Brain microvascular endothelial cell (primary cell): Measurements from ENCODE around the gene TMEM135.

ENCODE experiments used
- DNase-seq: peaks from one replicate; pipeline ENCODE4 v3.0.0-alpha.2; 2020
- H3K27ac ChIP-seq: fragments of 250-450 bp; sonication (Bioruptor Pico); 2 replicates; pipeline ENCODE4 v1.5.1; 2020; ENCODE audit warnings: mild to moderate bottlenecking, moderate library complexity
- H3K27me3 ChIP-seq: fragments of 250-450 bp; sonication (Bioruptor Pico); replicated peaks from 2 replicates; pipeline ENCODE4 v1.5.1; 2020; ENCODE audit warnings: mild to moderate bottlenecking
- H3K36me3 ChIP-seq: fragments of 250-450 bp; sonication (Bioruptor Pico); replicated peaks from 2 replicates; pipeline ENCODE4 v1.5.1; 2020; ENCODE audit warnings: mild to moderate bottlenecking
- H3K4me3 ChIP-seq: 2 replicates; pipeline ENCODE4 v1.5.1; 2011; ENCODE audit warnings: low read depth, mild to moderate bottlenecking, control low read depth, low read length, moderate library complexity
- in situ Hi-C: cut with HindIII; loops from 2 replicates; pipeline ENCODE4 v1.10.0; 2017; ENCODE audit warnings: low sequenced_read_pairs, low pct_ligation_motif_present
- TF ChIP-seq, protein P1 (sequence below): IDR thresholded peaks from 2 replicates; pipeline ENCODE4 v1.5.1; 2011; ENCODE audit warnings: low read depth, mild to moderate bottlenecking, moderate library complexity, low read length, control low read depth, inconsistent platforms; ENCODE audit errors: missing control alignments

Gene TMEM135

DNA sequence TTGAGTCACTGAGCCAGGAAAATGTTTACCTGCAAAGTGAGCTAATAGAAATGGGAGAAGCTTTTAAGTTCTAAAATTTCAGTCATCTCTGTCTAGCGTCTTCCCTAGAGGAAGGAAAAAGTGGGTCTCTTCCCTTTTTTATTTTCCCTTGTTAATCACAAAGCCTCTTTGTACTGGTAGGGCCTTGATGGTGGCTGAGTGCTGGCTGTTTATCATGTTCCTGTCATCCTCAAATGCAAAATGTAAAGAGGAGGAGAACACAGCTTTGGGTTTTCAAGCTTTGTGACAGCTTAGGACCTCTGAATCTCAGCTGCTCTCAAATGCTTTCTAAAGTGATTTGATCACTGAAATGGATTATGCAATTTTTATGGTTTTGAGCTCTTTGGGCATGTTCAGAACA, 222.0 kb downstream of the TMEM135 start:
- no peak for DNase-seq
- Histone ChIP-seq H3K27ac (no peak overlapping the region), H3K27me3 (no peaks in the 10 kb centered on the region), H3K4me3 (no peak overlapping the region), H3K36me3 (no peaks in the 10 kb centered on the region)
- TF ChIP-seq, protein P1, sequence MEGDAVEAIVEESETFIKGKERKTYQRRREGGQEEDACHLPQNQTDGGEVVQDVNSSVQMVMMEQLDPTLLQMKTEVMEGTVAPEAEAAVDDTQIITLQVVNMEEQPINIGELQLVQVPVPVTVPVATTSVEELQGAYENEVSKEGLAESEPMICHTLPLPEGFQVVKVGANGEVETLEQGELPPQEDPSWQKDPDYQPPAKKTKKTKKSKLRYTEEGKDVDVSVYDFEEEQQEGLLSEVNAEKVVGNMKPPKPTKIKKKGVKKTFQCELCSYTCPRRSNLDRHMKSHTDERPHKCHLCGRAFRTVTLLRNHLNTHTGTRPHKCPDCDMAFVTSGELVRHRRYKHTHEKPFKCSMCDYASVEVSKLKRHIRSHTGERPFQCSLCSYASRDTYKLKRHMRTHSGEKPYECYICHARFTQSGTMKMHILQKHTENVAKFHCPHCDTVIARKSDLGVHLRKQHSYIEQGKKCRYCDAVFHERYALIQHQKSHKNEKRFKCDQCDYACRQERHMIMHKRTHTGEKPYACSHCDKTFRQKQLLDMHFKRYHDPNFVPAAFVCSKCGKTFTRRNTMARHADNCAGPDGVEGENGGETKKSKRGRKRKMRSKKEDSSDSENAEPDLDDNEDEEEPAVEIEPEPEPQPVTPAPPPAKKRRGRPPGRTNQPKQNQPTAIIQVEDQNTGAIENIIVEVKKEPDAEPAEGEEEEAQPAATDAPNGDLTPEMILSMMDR: no peak
- in situ Hi-C loops: no loop called here

DNA sequence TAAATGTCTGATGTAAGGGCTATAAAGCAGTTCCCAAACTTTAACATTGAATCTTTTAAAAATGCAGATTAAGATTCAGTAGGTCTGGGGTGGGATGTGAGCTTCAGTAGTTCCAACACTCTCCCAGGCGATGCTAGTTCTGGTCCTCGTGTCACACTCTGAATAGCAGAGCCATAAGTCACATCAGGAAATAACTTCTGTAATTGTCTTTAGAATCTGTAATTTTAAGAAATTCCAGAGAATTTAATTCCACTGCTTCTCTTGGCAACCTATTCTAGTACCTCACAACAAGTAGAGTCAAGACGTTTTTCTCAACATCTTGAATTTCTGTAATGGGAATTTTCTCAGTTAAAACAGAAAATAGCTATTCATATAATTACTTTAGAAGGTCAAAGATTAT, 223.1 kb downstream of the TMEM135 start:
- no peaks in the 10 kb centered on the region for H3K27me3 ChIP-seq
- DNase-seq: peak; percentile 49
- in situ Hi-C loops: no loop called here
- H3K27ac ChIP-seq: peak overlapping the region; percentile 43
- H3K4me3 ChIP-seq: no peak overlapping the region
- no peaks in the 10 kb centered on the region for H3K36me3 ChIP-seq
- TF ChIP-seq, protein P1: no peak

- H3K27me3 ChIP-seq: no peaks in the 10 kb centered on the region
- H3K27ac ChIP-seq: no peak overlapping the region
- TF ChIP-seq, protein P1: no peak
- no peak for DNase-seq
- H3K4me3 ChIP-seq: no peak overlapping the region
- no peaks in the 10 kb centered on the region for H3K36me3 ChIP-seq
- in situ Hi-C loops: no loop called here
Measured at GRCh38 chr11:87263264-87263838, 225.6 kb downstream of the TMEM135 start.

DNA sequence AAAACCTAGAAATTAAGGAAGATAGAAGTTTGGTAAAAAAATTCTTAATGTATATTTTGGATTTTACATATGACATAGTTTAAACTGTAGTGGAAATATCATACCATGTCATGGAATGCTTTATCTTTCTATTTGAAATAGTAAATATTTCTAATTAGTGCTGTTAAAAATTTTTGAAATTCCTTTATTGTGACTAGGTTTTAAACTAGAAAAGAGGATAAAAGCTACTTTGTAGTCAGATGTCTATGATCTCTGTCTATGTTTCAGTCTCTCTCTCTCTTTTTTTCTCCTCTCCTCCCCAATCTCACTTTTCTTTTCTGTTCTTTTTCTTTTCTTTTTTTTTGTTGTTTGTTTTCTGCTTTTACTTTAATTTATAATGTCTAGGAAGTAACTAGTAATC, 226.2 kb downstream of the TMEM135 start:
- no peak overlapping the region for H3K27ac ChIP-seq
- in situ Hi-C loops: no loop called here
- no peaks in the 10 kb centered on the region for H3K36me3 ChIP-seq
- H3K27me3 ChIP-seq: no peaks in the 10 kb centered on the region
- no peak overlapping the region for H3K4me3 ChIP-seq
- TF ChIP-seq, protein P1: no peak
- DNase-seq: no peak

DNA sequence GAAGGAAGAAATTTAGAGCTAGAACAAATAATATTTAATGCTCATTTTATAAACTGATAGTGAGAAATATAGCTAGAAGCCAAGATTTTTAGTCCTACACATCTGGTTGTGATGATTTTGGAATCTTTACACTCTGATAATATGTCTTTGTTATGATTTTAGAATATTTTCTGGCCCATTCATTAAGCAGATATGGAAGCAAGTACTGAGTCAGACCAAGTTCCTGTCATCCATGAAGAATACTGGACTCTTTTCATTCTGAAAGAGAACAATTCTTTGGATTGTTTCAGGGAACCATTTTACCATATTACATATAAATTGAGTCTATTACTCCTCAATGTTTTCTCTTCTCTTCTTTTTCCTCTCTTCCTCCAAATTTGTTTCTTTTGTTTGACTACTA, 227.4 kb downstream of the TMEM135 start:
- Histone ChIP-seq H3K27me3 (no peaks in the 10 kb centered on the region), H3K4me3 (no peak overlapping the region), H3K36me3 (no peaks in the 10 kb centered on the region), H3K27ac (peak overlapping the region; percentile 43)
- no peak for DNase-seq
- TF ChIP-seq, protein P1: no peak
- in situ Hi-C loops: no loop called here

GRCh38 chr11:87265979-87266378, 228.2 kb downstream of the TMEM135 start:
- TF ChIP-seq, protein P1: no peak
- Histone ChIP-seq H3K4me3 (no peak overlapping the region), H3K36me3 (no peaks in the 10 kb centered on the region), H3K27ac (no peak overlapping the region), H3K27me3 (no peaks in the 10 kb centered on the region)
- in situ Hi-C loops: no loop called here
- DNase-seq: no peak
